ENCODE measurements around the gene RHOC.

Gene RHOC

DNA sequence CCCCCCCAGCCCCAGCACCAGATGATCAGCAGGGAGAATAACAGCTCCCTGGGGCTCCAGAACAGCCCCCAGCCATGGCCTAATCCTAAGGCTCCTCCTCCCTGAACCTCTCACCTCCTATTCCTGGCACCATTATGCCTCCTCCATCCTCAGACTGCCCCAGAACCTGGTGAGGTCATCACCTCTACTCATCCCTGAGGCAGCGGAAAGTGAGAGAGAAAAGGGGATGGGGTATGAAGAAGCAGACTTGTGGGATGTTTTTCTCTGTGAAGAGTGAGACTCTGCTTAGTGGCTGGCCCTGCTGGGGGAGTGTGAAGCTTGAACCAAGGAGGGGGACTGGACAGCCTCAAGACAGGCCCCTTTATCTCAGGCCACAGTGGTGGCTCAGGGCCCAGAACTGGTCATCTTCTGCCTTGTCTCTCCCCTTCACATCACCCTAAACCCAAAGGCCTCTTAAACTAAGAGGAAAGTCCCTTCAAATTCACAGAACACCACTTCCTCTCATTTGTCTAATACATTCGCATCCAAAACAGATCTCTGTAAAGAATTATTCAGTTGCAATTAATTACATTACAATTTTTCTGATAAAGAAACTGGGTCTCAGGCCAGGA, 10.4 kb upstream of the RHOC start:
- Histone ChIP-seq H3K27ac (ENCODE audit: low read depth, low read length) (no peak overlapping the region), H3K4me3 (ENCODE audit: low read depth, low read length) (no peak overlapping the region), H3K27me3 (ENCODE audit: insufficient read depth, low read length) (peaks cover 3% of the 10 kb centered on the region; the same call in 1 of the 2 replicates)

DNA sequence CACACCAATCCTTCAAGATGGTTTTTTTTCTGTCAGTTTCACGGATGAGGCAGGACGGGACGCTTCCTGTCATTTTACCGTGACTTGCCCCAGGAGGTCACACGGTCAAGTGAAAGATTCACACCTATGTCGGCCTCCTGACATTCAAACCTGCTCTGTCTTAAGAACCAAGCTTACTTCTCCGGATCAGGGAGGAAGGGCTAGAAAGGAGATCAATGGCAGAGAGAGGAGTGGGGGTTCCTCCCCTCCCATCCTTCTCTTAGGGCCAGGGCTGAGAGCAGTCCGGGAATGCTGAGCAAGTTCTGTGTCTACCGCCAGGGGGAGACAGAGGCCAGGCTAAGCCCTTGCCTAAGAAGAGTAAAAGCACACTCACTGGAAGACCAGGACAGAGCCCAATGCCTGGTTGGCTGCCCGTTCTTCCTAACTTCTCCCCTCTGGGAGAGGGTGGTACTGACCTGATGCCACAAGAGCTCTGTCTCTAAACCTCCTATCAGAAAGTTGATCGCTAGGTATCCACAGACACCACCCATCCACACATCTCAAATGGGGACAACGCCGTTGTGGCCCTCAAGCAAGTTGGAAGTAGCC, 9.3 kb upstream of the RHOC start:
- peaks cover 3% of the 10 kb centered on the region; the same call in 1 of the 2 replicates for H3K27me3 ChIP-seq (ENCODE audit: insufficient read depth, low read length)
- no peaks in the 10 kb centered on the region for H3K4me1 ChIP-seq (ENCODE audit: control insufficient read depth, insufficient read depth, low read length, unreplicated experiment)
- no peak overlapping the region for H3K27ac ChIP-seq (ENCODE audit: low read depth, low read length)
- peak overlapping the region; percentile 51 for H2AFZ ChIP-seq (ENCODE audit: low read length, unreplicated experiment)
- H3K4me3 ChIP-seq (ENCODE audit: low read depth, low read length), result peak overlapping the region; percentile 76
- H3K36me3 ChIP-seq (ENCODE audit: insufficient read depth, low read length), result no peaks in the 10 kb centered on the region
- H3K79me2 ChIP-seq (ENCODE audit: control insufficient read depth, insufficient read depth, low read length, unreplicated experiment), result no peaks in the 10 kb centered on the region

More for the DNA sequence above, 10.4 kb upstream of the RHOC start:
- no peaks in the 10 kb centered on the region for H3K4me1 ChIP-seq (ENCODE audit: control insufficient read depth, insufficient read depth, low read length, unreplicated experiment)
- no peak overlapping the region for H2AFZ ChIP-seq (ENCODE audit: low read length, unreplicated experiment)
- H3K79me2 ChIP-seq (ENCODE audit: control insufficient read depth, insufficient read depth, low read length, unreplicated experiment), result no peaks in the 10 kb centered on the region
- H3K36me3 ChIP-seq (ENCODE audit: insufficient read depth, low read length), result no peaks in the 10 kb centered on the region

DNA sequence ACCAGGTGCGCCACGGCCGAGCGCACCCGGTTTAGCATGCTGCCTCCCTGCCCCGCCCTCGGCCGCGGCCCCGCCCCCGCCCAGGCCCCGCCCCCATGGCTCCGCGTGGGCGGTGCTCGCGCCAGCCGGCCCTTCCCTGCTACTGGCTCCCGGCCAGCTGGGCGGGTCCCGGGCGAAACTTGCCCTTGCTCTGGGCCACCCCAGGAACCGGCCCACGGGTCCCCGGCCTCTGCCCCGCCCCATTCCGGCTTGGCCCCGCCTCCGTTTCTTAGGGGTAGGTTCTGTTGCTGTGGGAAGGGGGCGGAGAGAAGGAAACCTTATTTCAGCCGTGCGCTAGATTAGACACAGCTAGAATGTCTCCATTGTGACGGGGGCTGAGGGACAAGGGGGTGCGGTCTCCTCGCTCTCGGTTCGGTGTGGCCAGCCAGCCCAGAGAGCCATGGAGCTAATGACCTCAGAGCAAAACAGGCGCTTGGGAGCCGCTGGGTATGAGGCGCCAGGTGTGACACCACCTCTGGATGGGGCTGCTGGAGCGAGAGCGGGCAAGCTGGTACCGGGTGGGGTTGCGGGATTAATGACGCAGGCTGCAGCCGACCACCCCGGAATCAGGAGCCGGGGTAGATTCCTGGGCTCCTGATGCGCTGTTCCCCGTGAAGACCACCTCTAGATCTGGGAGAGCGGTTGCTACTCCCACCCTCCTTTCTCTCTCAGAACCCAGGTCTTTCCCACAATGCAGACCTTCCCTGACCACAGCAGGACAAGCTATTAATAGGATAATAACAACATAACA, 8.5 kb upstream of the RHOC start, which contains the start of gene PPM1J:
Gene PPM1J, minus strand, starts transcription at position 69 of the 790 bp plus-strand sequence. Its CDS starts 31 bp downstream, at position 38.
- H3K27ac ChIP-seq (ENCODE audit: low read depth, low read length), result no peak within 1 kb of the TSS
- H2AFZ ChIP-seq (ENCODE audit: low read length, unreplicated experiment), result peak within 1 kb of the TSS; percentile 51
- H3K27me3 ChIP-seq (ENCODE audit: insufficient read depth, low read length), result peaks cover 3% of the 10 kb centered on the region; the same call in 1 of the 2 replicates
- no peaks in the 10 kb centered on the region for H3K4me1 ChIP-seq (ENCODE audit: control insufficient read depth, insufficient read depth, low read length, unreplicated experiment)
- H3K4me3 ChIP-seq (ENCODE audit: low read depth, low read length), result peak within 1 kb of the TSS; percentile 88
- no peaks in the 10 kb centered on the region for H3K79me2 ChIP-seq (ENCODE audit: control insufficient read depth, insufficient read depth, low read length, unreplicated experiment)
- H3K36me3 ChIP-seq (ENCODE audit: insufficient read depth, low read length), result no peaks in the 10 kb centered on the region

DNA sequence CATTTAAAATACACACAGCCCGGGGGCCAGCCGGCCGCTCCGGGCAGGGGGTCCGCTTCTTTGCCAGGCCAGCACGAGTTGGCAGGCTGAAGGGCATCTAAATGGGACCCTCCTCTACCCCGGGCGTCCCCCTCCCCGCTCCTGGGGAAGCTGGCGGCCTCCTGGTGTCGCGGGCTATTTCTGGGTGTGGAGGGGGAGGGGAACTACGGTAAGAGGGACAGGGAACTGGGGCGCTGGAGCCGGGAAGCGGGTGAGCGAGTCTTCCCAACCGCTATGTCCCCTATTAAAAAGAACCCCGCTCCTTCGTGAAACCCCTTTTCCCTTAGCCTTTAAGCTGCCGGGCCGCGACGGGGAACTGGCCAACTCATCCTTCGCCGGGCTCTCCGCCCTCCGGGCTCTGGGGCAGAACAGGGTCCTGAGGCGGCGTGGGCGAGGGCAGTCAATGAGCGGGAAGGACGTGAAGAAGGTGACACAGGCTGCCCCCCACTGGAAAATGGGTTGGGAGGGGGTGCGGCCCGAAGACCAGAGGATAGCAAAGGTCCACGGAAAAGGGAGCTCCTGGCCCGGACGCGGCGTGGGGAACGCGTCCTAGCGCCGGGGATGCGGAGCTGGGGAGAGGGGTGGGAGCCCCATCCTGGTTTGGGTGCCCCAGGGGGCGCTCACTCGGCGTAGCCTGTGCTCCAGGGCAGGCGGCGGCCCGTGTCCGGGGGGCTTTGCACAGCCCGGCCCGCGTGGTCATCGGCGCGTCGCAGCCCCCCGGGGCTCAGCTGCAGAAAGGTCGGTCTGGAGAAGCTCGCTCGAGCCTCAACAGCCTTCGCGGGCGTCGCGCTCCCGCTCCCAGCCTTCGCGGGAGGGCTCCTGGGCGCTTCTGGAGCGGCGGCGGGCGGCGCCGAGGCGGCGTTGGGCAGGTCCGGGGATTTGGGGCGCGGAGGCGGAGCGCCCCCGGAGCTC, 7.7 kb upstream of the RHOC start:
- Histone ChIP-seq H3K36me3 (ENCODE audit: insufficient read depth, low read length) (no peaks in the 10 kb centered on the region), H3K4me1 (ENCODE audit: control insufficient read depth, insufficient read depth, low read length, unreplicated experiment) (no peaks in the 10 kb centered on the region), H3K79me2 (ENCODE audit: control insufficient read depth, insufficient read depth, low read length, unreplicated experiment) (no peaks in the 10 kb centered on the region), H2AFZ (ENCODE audit: low read length, unreplicated experiment) (peak overlapping the region; percentile 15), H3K27ac (ENCODE audit: low read depth, low read length) (no peak overlapping the region), H3K4me3 (ENCODE audit: low read depth, low read length) (peak overlapping the region; percentile 88), H3K27me3 (ENCODE audit: insufficient read depth, low read length) (peaks cover 3% of the 10 kb centered on the region; the same call in 1 of the 2 replicates)

DNA sequence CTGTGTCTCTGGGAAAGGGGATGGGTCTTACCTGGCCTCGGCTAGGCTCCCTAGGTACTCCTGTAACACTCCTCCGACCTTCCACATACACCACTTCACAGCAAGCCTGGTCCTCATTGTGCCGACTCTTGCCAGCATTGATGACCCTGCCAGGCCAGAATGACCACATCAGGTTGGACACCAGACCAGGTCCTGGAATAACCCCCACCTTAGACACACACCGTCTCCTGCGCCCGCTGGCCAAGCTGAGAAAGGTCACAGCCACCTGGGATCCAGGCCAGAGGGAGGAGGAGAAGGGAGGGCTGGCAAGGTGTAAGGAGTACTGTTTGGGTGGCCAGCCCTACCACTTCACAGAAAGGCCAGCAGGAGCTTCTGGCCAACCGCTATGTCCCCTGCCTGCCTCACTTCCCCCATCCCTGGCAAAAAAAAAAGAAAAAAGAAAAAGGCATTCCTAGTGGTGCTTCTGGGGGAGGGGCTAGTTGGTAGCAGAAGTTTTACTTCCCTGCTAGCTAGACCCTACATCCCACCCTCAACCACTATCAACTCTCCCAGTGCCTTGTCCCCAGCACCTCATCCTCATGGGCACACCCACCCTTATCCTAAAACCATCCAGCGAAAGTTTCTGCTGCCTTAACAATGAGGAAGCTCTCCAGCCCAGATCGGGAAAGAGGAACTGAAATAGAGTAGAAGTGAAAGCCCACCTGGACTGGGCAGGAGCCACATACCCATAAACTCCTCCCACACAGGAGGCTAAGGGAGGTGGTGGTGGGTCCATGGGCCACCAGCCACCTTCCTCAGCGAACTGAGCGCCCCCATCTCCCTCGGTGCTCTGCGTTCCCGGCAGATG, 6.8 kb upstream of the RHOC start:
- Histone ChIP-seq H3K4me1 (ENCODE audit: control insufficient read depth, insufficient read depth, low read length, unreplicated experiment) (no peaks in the 10 kb centered on the region), H3K4me3 (ENCODE audit: low read depth, low read length) (peak overlapping the region; percentile 88), H2AFZ (ENCODE audit: low read length, unreplicated experiment) (peak overlapping the region; percentile 15), H3K27ac (ENCODE audit: low read depth, low read length) (no peak overlapping the region), H3K27me3 (ENCODE audit: insufficient read depth, low read length) (no peaks in the 10 kb centered on the region), H3K79me2 (ENCODE audit: control insufficient read depth, insufficient read depth, low read length, unreplicated experiment) (no peaks in the 10 kb centered on the region), H3K36me3 (ENCODE audit: insufficient read depth, low read length) (no peaks in the 10 kb centered on the region)

DNA sequence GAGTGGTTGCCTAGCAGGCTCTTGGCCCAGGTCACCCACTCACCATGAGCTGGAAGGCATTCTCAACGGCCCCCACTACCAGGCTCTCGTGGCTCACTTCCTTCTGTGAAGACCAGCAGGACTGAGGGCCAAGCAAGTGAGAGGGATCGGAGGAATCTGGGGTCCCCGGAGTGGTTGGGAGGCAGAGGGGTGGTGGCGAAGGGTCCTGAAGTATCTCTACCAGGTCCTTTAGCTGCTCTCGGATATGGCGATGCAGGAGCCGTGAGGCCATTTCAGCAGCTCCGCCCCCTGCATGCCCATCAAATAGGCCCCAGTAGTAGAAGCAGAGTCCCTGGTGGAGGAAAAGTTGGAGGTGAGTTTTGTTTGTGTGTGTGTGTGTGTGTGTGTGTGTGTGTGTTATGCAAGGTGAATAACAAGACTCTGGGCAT, 5.8 kb upstream of the RHOC start:
- no peaks in the 10 kb centered on the region for H3K79me2 ChIP-seq (ENCODE audit: control insufficient read depth, insufficient read depth, low read length, unreplicated experiment)
- no peak overlapping the region for H2AFZ ChIP-seq (ENCODE audit: low read length, unreplicated experiment)
- peaks cover 5% of the 10 kb centered on the region for H3K4me1 ChIP-seq (ENCODE audit: control insufficient read depth, insufficient read depth, low read length, unreplicated experiment)

DNA sequence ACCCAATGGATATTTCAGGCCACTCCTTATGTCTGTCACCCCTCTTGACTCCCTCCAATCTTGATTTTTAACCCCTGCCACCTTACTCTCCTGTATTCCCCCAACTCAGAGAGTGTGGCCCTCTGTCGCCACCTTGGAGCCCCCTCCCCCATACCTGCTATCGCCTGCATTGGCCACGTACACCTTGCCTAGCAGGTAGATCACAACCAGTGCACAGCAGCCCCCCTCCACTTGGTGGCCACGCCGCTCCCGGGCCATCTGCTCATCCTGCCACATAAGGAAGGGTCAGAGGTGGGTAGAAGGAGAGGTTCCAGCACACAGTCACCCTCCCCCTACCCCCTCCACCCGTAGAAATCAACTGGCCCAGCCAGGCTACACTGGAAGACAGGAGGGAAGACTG, 5.3 kb upstream of the RHOC start:
- Histone ChIP-seq H3K79me2 (ENCODE audit: control insufficient read depth, insufficient read depth, low read length, unreplicated experiment) (peaks cover under 1% of the 10 kb centered on the region), H3K36me3 (ENCODE audit: insufficient read depth, low read length) (no peaks in the 10 kb centered on the region), H3K27me3 (ENCODE audit: insufficient read depth, low read length) (no peaks in the 10 kb centered on the region), H2AFZ (ENCODE audit: low read length, unreplicated experiment) (no peak overlapping the region), H3K4me3 (ENCODE audit: low read depth, low read length) (no peak overlapping the region), H3K4me1 (ENCODE audit: control insufficient read depth, insufficient read depth, low read length, unreplicated experiment) (peaks cover 8% of the 10 kb centered on the region), H3K27ac (ENCODE audit: low read depth, low read length) (no peak overlapping the region)

More for the DNA sequence above, 5.8 kb upstream of the RHOC start:
- H3K36me3 ChIP-seq (ENCODE audit: insufficient read depth, low read length), result no peaks in the 10 kb centered on the region
- no peak overlapping the region for H3K4me3 ChIP-seq (ENCODE audit: low read depth, low read length)
- no peak overlapping the region for H3K27ac ChIP-seq (ENCODE audit: low read depth, low read length)
- no peaks in the 10 kb centered on the region for H3K27me3 ChIP-seq (ENCODE audit: insufficient read depth, low read length)

DNA sequence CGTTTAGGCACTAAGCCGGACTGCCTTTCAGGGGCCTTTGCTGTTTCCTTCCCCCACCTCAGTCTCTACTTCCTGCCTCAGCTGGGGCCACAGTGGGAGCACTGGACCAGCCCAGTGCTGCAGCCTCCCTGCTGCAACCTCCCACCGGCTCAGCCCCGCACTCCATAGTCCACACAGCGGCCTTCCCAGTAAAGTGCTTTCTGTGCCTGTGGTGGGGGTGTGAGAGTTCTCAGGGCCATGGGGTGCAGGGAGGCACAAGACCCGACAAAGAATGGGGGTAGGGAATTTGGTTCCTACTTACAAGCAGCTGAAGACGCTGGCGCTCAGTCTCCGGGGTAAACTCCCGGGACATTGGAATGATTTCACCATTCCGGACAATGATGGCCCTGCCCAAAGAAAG, 4.7 kb upstream of the RHOC start:
- Histone ChIP-seq H3K79me2 (ENCODE audit: control insufficient read depth, insufficient read depth, low read length, unreplicated experiment) (peaks cover 6% of the 10 kb centered on the region), H3K4me1 (ENCODE audit: control insufficient read depth, insufficient read depth, low read length, unreplicated experiment) (peaks cover 8% of the 10 kb centered on the region), H3K4me3 (ENCODE audit: low read depth, low read length) (no peak overlapping the region), H2AFZ (ENCODE audit: low read length, unreplicated experiment) (no peak overlapping the region), H3K36me3 (ENCODE audit: insufficient read depth, low read length) (no peaks in the 10 kb centered on the region), H3K27ac (ENCODE audit: low read depth, low read length) (no peak overlapping the region), H3K27me3 (ENCODE audit: insufficient read depth, low read length) (no peaks in the 10 kb centered on the region)

DNA sequence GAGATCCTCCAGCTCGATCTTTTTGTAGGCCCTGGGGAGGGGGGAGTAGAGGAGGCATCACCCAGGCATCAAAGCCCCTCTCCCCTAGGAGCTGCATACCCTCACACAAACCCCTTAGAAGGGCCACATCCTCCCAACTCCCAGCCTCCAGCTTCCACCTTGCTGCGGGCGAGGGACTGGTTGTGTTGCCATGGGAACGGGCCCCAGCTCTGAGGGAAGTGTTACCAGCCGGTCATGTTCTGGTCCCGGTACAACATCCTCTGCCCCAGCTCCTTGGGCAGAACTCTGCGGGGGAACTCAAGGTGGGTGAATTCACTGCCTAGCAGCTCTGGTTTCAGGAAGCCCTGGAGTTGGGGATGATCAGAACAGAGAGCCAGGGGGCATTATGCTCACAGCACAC, 4.1 kb upstream of the RHOC start:
- H3K36me3 ChIP-seq (ENCODE audit: insufficient read depth, low read length), result no peaks in the 10 kb centered on the region
- peaks cover 12% of the 10 kb centered on the region for H3K79me2 ChIP-seq (ENCODE audit: control insufficient read depth, insufficient read depth, low read length, unreplicated experiment)
- no peak overlapping the region for H3K27ac ChIP-seq (ENCODE audit: low read depth, low read length)
- H2AFZ ChIP-seq (ENCODE audit: low read length, unreplicated experiment), result no peak overlapping the region
- peaks cover 8% of the 10 kb centered on the region for H3K4me1 ChIP-seq (ENCODE audit: control insufficient read depth, insufficient read depth, low read length, unreplicated experiment)
- no peak overlapping the region for H3K4me3 ChIP-seq (ENCODE audit: low read depth, low read length)
- H3K27me3 ChIP-seq (ENCODE audit: insufficient read depth, low read length), result no peaks in the 10 kb centered on the region
